Gastrocnemius medialis (tissue), 4 donors: Measurements from ENCODE around the gene BLCAP.

Experiments
- CTCF ChIP-seq, 5 experiments: fragments of 450-650 bp in 3 of 5; fragments of 200-600 bp in 2 of 5; sonication (generic) in 2 of 5; IDR thresholded peaks in 4 of 5; conservative IDR thresholded peaks in 1 of 5; 1 replicate in 4 of 5; 2 replicates in 1 of 5; pipeline ENCODE4 v1.5.1; 2016 to 2019; ENCODE audit warnings: antibody characterized with exemption in 5 of 5, mild to moderate bottlenecking in 3 of 5, moderate library complexity in 3 of 5
- POLR2A ChIP-seq, 2 donors: fragments of 450-650 bp; IDR thresholded peaks; one replicate each; pipeline ENCODE4 v1.6.1; 2017; ENCODE audit warnings: antibody characterized with exemption in 2 of 2, mild to moderate bottlenecking in 2 of 2, moderate library complexity in 2 of 2

- no peak for TF ChIP-seq CTCF (IDR thresholded peaks at IDR 0.05 in 4 of 5, conservative IDR thresholded peaks at IDR 0.05 in 1 of 5)
- TF ChIP-seq POLR2A (IDR thresholded peaks at IDR 0.05) = no peak
These were observed 9.8 kb upstream of the BLCAP start for GRCh38 chr20:37537505-37537904.
